H9 (cell line): ENCODE measurements around the gene S1PR4. TPM values are rescaled to one million over a fixed set of nuclear protein-coding genes. Genes with fewer than 3 reads are reported as not detected.

Source experiments
- DNase-seq: peaks from one replicate; pipeline ENCODE4 v3.0.0-alpha.2; 2017
- H2AFZ ChIP-seq: one replicate; pipeline ENCODE4 v1.6.1; 2013; ENCODE audit warnings: mild to moderate bottlenecking, low read length, control low read depth, moderate library complexity
- H2AK5ac ChIP-seq: 2 replicates; pipeline ENCODE4 v1.6.1; 2013; ENCODE audit warnings: low read length, control low read depth, mixed read lengths; ENCODE audit not compliant: insufficient read length
- H2BK120ac ChIP-seq: one replicate; pipeline ENCODE4 v1.6.1; 2013; ENCODE audit warnings: low read depth, mild to moderate bottlenecking, low read length, control low read depth, inconsistent platforms; ENCODE audit not compliant: poor library complexity, severe bottlenecking
- H2BK12ac ChIP-seq: 2 replicates; pipeline ENCODE4 v1.6.1; 2013; ENCODE audit warnings: low read length, control low read depth, mixed read lengths, low read depth; ENCODE audit not compliant: insufficient read length
- H2BK15ac ChIP-seq: 2 replicates; pipeline ENCODE4 v1.6.1; 2013; ENCODE audit warnings: low read depth, low read length, control low read depth
- H2BK20ac ChIP-seq: one replicate; pipeline ENCODE4 v1.6.1; 2013; ENCODE audit warnings: low read depth, mild to moderate bottlenecking, low read length, control low read depth, inconsistent platforms; ENCODE audit not compliant: poor library complexity, severe bottlenecking
- H2BK5ac ChIP-seq: 2 replicates; pipeline ENCODE4 v1.6.1; 2013; ENCODE audit warnings: low read length, control low read depth, mixed read lengths; ENCODE audit not compliant: insufficient read length
- H3K14ac ChIP-seq: 2 replicates; pipeline ENCODE4 v1.6.1; 2013; ENCODE audit warnings: low read length, control low read depth; ENCODE audit not compliant: insufficient read depth
- H3K18ac ChIP-seq: 2 replicates; pipeline ENCODE4 v1.6.1; 2013; ENCODE audit warnings: low read depth, mild to moderate bottlenecking, mixed read lengths, low read length, control low read depth; ENCODE audit not compliant: insufficient read length
- H3K23ac ChIP-seq: 2 replicates; pipeline ENCODE4 v1.6.1; 2013; ENCODE audit warnings: low read length, control low read depth, mixed read lengths, low read depth; ENCODE audit not compliant: insufficient read length
- H3K23me2 ChIP-seq: 2 replicates; pipeline ENCODE4 v1.6.1; 2013; ENCODE audit warnings: low read depth, mild to moderate bottlenecking, mixed read lengths, low read length, control low read depth; ENCODE audit not compliant: insufficient read length, poor library complexity, severe bottlenecking
- H3K27ac ChIP-seq: 2 replicates; pipeline ENCODE4 v1.5.1; 2013; ENCODE audit warnings: low read length, control low read depth, mixed read lengths, low read depth; ENCODE audit not compliant: insufficient read length
- H3K27me3 ChIP-seq: 2 replicates; pipeline ENCODE4 v1.6.1; 2013; ENCODE audit warnings: low read length, control low read depth, inconsistent platforms; ENCODE audit not compliant: insufficient read depth
- H3K4ac ChIP-seq: 2 replicates; pipeline ENCODE4 v1.6.1; 2013; ENCODE audit warnings: low read depth, mild to moderate bottlenecking, control low read depth, inconsistent platforms, low read length, moderate library complexity
- H3K4me1 ChIP-seq: 2 replicates; pipeline ENCODE4 v1.6.1; 2013; ENCODE audit warnings: low read length, control low read depth, inconsistent platforms; ENCODE audit not compliant: insufficient read depth
- H3K4me2 ChIP-seq: 2 replicates; pipeline ENCODE4 v1.6.1; 2013; ENCODE audit warnings: low read length, control low read depth, mixed read lengths; ENCODE audit not compliant: insufficient read length, insufficient read depth
- H3K56ac ChIP-seq: 2 replicates; pipeline ENCODE4 v1.6.1; 2013; ENCODE audit warnings: low read depth, mild to moderate bottlenecking, mixed read lengths, low read length, control low read depth; ENCODE audit not compliant: insufficient read length
- H3K79me1 ChIP-seq: 2 replicates; pipeline ENCODE4 v1.6.1; 2013; ENCODE audit warnings: low read depth, mild to moderate bottlenecking, moderate library complexity, low read length, control low read depth, inconsistent platforms; ENCODE audit not compliant: insufficient read depth, poor library complexity, severe bottlenecking
- H3K79me2 ChIP-seq: 2 replicates; pipeline ENCODE4 v1.6.1; 2013; ENCODE audit warnings: low read length, control low read depth, inconsistent platforms; ENCODE audit not compliant: insufficient read depth
- H3K9ac ChIP-seq: 2 replicates; pipeline ENCODE4 v1.6.1; 2013; ENCODE audit warnings: low read length, control low read depth, mixed read lengths; ENCODE audit not compliant: insufficient read length; ENCODE audit errors: extremely low read depth
- H3K9me3 ChIP-seq: one replicate; pipeline ENCODE4 v1.6.1; 2013; ENCODE audit warnings: low read depth, low read length, inconsistent platforms; ENCODE audit not compliant: control insufficient read depth
- H3T11ph ChIP-seq: one replicate; pipeline ENCODE4 v1.6.1; 2013; ENCODE audit warnings: mild to moderate bottlenecking, low read length, control low read depth, inconsistent platforms
- H4K20me1 ChIP-seq: one replicate; pipeline ENCODE4 v1.6.1; 2013; ENCODE audit not compliant: control insufficient read depth, insufficient read length, insufficient read depth
- H4K5ac ChIP-seq: 2 replicates; pipeline ENCODE4 v1.6.1; 2013; ENCODE audit warnings: low read depth, mild to moderate bottlenecking, mixed read lengths, low read length, control low read depth; ENCODE audit not compliant: insufficient read length
- H4K8ac ChIP-seq: replicated peaks from 2 replicates; pipeline ENCODE4 v1.6.1; 2013; ENCODE audit warnings: low read length, control low read depth, mixed read lengths, low read depth; ENCODE audit not compliant: insufficient read length
- H4K91ac ChIP-seq: 2 replicates; pipeline ENCODE4 v1.6.1; 2013; ENCODE audit warnings: low read depth, mild to moderate bottlenecking, moderate library complexity, mixed read lengths, low read length, control low read depth; ENCODE audit not compliant: insufficient read length
- H3K27ac Mint-ChIP-seq, 3 experiments: 2 replicates in 2 of 3; 3 replicates in 1 of 3; pipeline ENCODE4 v1.8.0; 2020 to 2021; ENCODE audit warnings: mixed read lengths in 3 of 3, mild to moderate bottlenecking in 1 of 3, moderate library complexity in 1 of 3
- H3K27me3 Mint-ChIP-seq: 2 replicates; pipeline ENCODE4 v1.8.0; 2021; ENCODE audit warnings: low read depth, mild to moderate bottlenecking, moderate library complexity, mixed read lengths
- H3K36me3 Mint-ChIP-seq, 3 experiments: 2 replicates in 2 of 3; 3 replicates in 1 of 3; pipeline ENCODE4 v1.8.0; 2020 to 2021; ENCODE audit warnings: low read depth in 3 of 3, mixed read lengths in 3 of 3; ENCODE audit not compliant: insufficient read depth in 1 of 3
- H3K4me1 Mint-ChIP-seq, 2 experiments: 2 replicates each; pipeline ENCODE4 v1.8.0; 2020; ENCODE audit warnings: mixed read lengths in 2 of 2
- H3K4me3 Mint-ChIP-seq, 2 experiments: 2 replicates in 1 of 2; 3 replicates in 1 of 2; pipeline ENCODE4 v1.8.0; 2020 to 2021; ENCODE audit warnings: mild to moderate bottlenecking in 2 of 2, mixed read lengths in 2 of 2, moderate library complexity in 1 of 2
- H3K9me3 Mint-ChIP-seq, 2 experiments: 2 replicates in 1 of 2; 3 replicates in 1 of 2; pipeline ENCODE4 v1.8.0; 2020; ENCODE audit warnings: mild to moderate bottlenecking in 2 of 2, mixed read lengths in 2 of 2, moderate library complexity in 1 of 2
- CTCF ChIP-seq: fragments of 200-600 bp; sonication (generic); conservative IDR thresholded peaks from 3 replicates; pipeline ENCODE4 v1.8.0; 2021; ENCODE audit warnings: antibody characterized with exemption, mild to moderate bottlenecking
- WGBS: extraction: QIAGEN DNeasy Blood & Tissue Kit; methylation state at CpG from one replicate; pipeline ENCODE4 v1.1.7; 2013; ENCODE audit warnings: missing lambda C conversion rate, low lambda C conversion rate, mixed read lengths; ENCODE audit not compliant: insufficient read length; ENCODE audit errors: extremely low coverage; 5-methylcytosine and 5-hydroxymethylcytosine counted together
- total RNA-seq: library from RNA; stranded (reverse); gene quantifications from 2 replicates; pipeline ENCODE4 v1.2.1, GENCODE V29; 2021

Gene S1PR4
- total RNA-seq, 1 experiment from 2014 or later = not detected

GRCh38 chr19:3207461-3208242 lies 29.1 kb downstream of the S1PR4 start:
- no peak overlapping the region for H3K23ac ChIP-seq
- no peak overlapping the region for H3T11ph ChIP-seq
- no peak overlapping the region for H3K4ac ChIP-seq
- no peak for TF ChIP-seq CTCF
- no CpG with 5 or more reads among the region's 43 CpGs for WGBS
- no peak overlapping the region for H2BK12ac ChIP-seq
- H4K20me1 ChIP-seq = peaks cover 2% of the 10 kb centered on the region
- H3K9ac ChIP-seq = no peak overlapping the region
- H2BK20ac ChIP-seq = no peak overlapping the region
- H2AK5ac ChIP-seq = no peak overlapping the region
- no peaks in the 10 kb centered on the region for H3K9me3 Mint-ChIP-seq
- H3K27ac Mint-ChIP-seq = no peak overlapping the region
- no peak overlapping the region for H3K56ac ChIP-seq
- H3K79me1 ChIP-seq = no peaks in the 10 kb centered on the region
- H3K9me3 ChIP-seq = no peaks in the 10 kb centered on the region
- no peak overlapping the region for H2BK120ac ChIP-seq
- H3K14ac ChIP-seq = no peak overlapping the region; the same call in 1 of the 2 replicates
- H3K27me3 ChIP-seq = no peaks in the 10 kb centered on the region
- no peak overlapping the region for H3K4me3 Mint-ChIP-seq
- H3K4me2 ChIP-seq = no peak overlapping the region
- H3K23me2 ChIP-seq = no peaks in the 10 kb centered on the region
- peak; percentile 77 for DNase-seq
- peaks cover 3 to 6% of the 10 kb centered on the region in 2 experiments for H3K4me1 Mint-ChIP-seq
- H4K91ac ChIP-seq = no peak overlapping the region
- H3K79me2 ChIP-seq = no peaks in the 10 kb centered on the region
- no peak overlapping the region for H2BK5ac ChIP-seq
- no peak overlapping the region for H4K8ac ChIP-seq
- H2AFZ ChIP-seq = no peak overlapping the region
- no peak overlapping the region for H4K5ac ChIP-seq
- no peak overlapping the region for H2BK15ac ChIP-seq
- peaks cover 8 to 38% (median 8%) of the 10 kb centered on the region in 3 experiments; a peak in 6 of 7 replicates for H3K36me3 Mint-ChIP-seq
- H3K18ac ChIP-seq = no peak overlapping the region
- peaks cover 4% of the 10 kb centered on the region for H3K27me3 Mint-ChIP-seq
- no peaks in the 10 kb centered on the region for H3K4me1 ChIP-seq
- H3K27ac ChIP-seq = no peak overlapping the region
